Skeletal muscle tissue (tissue), 4 donors: Measurements from ENCODE around the gene CHPF. TPM values are rescaled to one million over a fixed set of nuclear protein-coding genes. Genes with fewer than 3 reads are reported as not detected.

Experiments used
- H3K27ac ChIP-seq: one replicate; pipeline ENCODE4 v1.7.0; 2013; ENCODE audit warnings: mild to moderate bottlenecking, low read depth, low read length, inconsistent platforms
- H3K27me3 ChIP-seq, 3 donors: one replicate each; pipeline ENCODE4 v1.7.0; 2013; ENCODE audit warnings: low read length in 3 of 3; ENCODE audit not compliant: control insufficient read depth in 3 of 3, insufficient read depth in 3 of 3
- H3K36me3 ChIP-seq, 3 donors: one replicate each; pipeline ENCODE4 v1.7.0; 2013; ENCODE audit warnings: low read length in 3 of 3; ENCODE audit not compliant: control insufficient read depth in 3 of 3, insufficient read depth in 3 of 3
- H3K4me1 ChIP-seq, 3 donors: one replicate each; pipeline ENCODE4 v1.7.0; 2013; ENCODE audit warnings: low read length in 3 of 3, mild to moderate bottlenecking in 3 of 3; ENCODE audit not compliant: control insufficient read depth in 3 of 3, insufficient read depth in 3 of 3
- H3K4me3 ChIP-seq, 3 donors: one replicate each; pipeline ENCODE4 v1.7.0; 2013; ENCODE audit warnings: low read length in 3 of 3
- H3K9ac ChIP-seq, 3 donors: one replicate each; pipeline ENCODE4 v1.7.0; 2013; ENCODE audit warnings: low read length in 3 of 3, mild to moderate bottlenecking in 3 of 3, moderate library complexity in 2 of 3, low read depth in 1 of 3
- H3K9me3 ChIP-seq, 3 donors: one replicate each; pipeline ENCODE4 v1.7.0; 2013; ENCODE audit warnings: low read length in 3 of 3; ENCODE audit not compliant: control insufficient read depth in 3 of 3
- total RNA-seq: library from RNA; depleted of rRNA; stranded (reverse); fragments of >200 nt; gene quantifications from one replicate; pipeline ENCODE4 v1.2.3, GENCODE V29; 2014
- donor health status: Osteomylitis.

The CHPF gene
- total RNA-seq, 1 donor from 2014 or later, result 33.4 TPM

DNA sequence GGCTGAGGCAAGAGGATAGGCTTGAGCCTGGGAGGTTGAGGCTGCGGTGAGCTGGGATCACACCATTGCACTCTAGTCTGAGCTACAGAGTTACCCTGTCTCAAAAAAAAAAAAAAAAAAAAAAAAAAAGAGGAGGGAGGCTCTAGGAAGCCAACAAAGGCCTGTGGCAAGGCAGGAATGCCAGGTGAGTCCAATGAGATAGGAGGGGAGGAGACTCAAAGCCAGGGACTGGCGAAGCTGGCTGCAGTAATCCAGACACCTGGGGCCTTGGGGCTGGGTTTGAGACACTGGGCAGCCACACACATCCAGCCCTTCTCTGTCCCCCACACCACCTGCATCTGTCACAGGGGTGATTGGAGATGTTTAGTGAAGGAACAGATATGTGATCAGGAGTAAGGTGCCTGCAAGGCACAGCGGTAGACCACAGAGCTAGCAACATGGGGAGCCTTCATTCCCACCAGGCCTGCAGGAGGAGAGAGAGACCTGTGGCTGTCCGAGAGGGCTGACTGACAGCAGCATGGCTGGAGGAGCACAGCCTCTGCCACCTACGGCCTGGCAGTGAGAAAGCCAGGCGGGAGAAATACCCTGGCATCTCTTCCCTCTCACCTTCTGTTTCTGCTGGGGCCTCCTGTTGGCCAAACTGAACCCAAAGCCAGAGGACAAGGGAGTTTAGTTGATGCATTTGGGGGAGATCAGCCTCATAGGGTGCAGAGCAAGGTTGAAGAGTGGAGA lies 9.5 kb downstream of the CHPF start:
- no peaks in the 10 kb centered on the region for H3K9me3 ChIP-seq
- peaks cover 0 to 6% (median 3%) of the 10 kb centered on the region in 3 donors for H3K36me3 ChIP-seq
- no peak overlapping the region for H3K9ac ChIP-seq
- H3K4me1 ChIP-seq, result peaks cover 4 to 11% (median 9%) of the 10 kb centered on the region in 3 donors
- H3K27ac ChIP-seq, result no peak overlapping the region
- peaks cover 12 to 23% (median 13%) of the 10 kb centered on the region in 3 donors for H3K27me3 ChIP-seq
- H3K4me3 ChIP-seq, result no peak overlapping the region

DNA sequence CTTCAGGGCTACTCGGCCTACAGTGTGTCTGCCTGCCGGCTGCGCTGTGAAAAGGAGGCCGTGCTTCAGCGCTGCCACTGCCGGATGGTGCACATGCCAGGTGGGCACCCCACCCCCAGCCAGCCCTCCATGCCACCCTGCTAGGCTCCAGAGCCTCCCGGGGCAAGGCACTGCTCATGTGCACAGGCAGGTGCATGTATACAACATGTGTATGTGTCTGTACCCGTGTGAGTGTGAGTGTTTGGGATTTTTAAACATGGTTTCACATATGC lies 11.3 kb downstream of the CHPF start:
- H3K9ac ChIP-seq, result no peak overlapping the region
- no peak overlapping the region for H3K27ac ChIP-seq
- H3K4me3 ChIP-seq, result no peak overlapping the region
- H3K9me3 ChIP-seq, result no peaks in the 10 kb centered on the region
- H3K27me3 ChIP-seq, result peaks cover 19 to 33% (median 22%) of the 10 kb centered on the region in 3 donors
- no peaks in the 10 kb centered on the region for H3K36me3 ChIP-seq
- peaks cover 4 to 11% (median 9%) of the 10 kb centered on the region in 3 donors for H3K4me1 ChIP-seq

DNA sequence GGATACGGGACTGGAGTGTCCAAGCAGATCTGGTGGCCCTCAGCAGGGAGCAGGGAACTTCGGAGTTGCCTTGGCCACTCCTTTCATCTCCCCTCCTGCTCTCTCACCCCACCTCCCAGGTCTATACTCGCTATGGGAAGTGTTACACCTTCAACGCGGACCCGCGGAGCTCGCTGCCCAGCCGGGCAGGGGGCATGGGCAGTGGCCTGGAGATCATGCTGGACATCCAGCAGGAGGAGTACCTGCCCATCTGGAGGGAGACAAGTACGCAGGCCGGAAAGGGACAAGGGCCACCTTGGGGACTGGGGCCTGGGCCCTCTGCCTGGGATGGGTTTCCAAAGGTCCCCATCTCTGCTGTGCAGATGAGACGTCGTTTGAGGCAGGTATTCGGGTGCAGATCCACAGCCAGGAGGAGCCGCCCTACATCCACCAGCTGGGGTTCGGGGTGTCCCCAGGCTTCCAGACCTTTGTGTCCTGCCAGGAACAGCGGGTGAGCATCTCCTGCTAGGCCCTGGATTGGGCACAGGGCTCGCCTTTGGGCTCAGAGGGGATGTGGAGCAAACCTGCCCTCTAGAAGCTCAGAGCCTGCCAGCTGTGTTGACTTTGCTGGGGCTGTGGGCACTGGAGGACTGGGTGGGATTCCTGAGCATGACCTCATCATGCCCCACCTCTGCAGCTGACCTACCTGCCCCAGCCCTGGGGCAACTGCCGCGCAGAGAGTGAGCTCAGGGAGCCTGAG lies 11.8 kb downstream of the CHPF start:
- Histone ChIP-seq H3K9me3 (no peaks in the 10 kb centered on the region), H3K27me3 (peaks cover 22 to 38% (median 27%) of the 10 kb centered on the region in 3 donors), H3K36me3 (no peaks in the 10 kb centered on the region), H3K4me3 (no peak overlapping the region), H3K4me1 (peaks cover 5 to 14% (median 12%) of the 10 kb centered on the region in 3 donors), H3K27ac (no peak overlapping the region), H3K9ac (no peak overlapping the region)

DNA sequence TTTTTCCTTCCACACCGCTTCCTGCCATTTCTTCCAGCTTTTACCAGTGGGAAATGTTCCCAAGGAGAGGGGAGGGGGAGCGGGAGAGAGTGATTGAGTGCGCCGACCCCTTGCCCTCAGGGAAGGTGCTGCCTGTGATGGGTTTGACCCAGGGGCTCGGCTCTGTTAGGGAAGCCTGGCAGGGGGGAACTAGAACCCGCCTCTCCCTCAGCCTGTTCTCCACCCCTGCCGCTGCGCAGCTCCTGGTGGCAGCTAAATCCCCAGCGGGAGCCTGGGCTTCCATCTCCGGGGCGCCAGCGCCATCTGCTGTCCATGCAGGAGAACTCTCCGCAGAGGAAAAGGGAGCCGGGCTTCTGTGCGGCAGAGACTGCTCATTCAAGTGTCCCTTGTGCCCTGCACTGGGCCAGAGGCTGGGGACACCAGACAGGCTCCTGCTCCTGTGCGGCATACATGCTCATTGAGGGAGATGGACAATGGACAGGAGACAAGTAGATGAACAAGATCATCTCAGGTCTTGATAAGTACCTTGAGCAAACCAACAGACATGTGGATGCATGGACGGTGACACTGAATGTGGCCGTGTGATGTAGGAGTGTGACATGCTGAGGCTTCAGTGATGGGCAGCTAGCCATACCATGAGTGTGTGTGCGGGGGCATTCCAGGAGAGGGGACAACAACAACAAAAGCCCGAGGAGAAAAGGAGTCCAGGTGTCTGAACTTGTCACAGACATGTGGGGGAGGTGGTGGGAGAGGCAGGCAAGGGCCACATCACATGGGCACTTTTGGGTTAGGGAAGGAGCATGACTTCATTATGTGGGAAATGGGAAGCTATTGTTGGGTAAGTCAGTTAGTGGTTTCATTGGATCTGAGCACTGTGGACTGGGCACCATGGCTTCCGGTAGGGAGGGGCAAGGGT lies 13.3 kb downstream of the CHPF start:
- Histone ChIP-seq H3K4me1 (peaks cover 7 to 17% (median 15%) of the 10 kb centered on the region in 3 donors), H3K27me3 (peaks cover 22 to 42% (median 35%) of the 10 kb centered on the region in 3 donors), H3K36me3 (no peaks in the 10 kb centered on the region), H3K9me3 (no peaks in the 10 kb centered on the region), H3K4me3 (peak overlapping the region in 2 of 3 donors; percentile 15 to 36), H3K9ac (peak overlapping the region in 2 of 3 donors; percentile 16 to 41), H3K27ac (no peak overlapping the region)

DNA sequence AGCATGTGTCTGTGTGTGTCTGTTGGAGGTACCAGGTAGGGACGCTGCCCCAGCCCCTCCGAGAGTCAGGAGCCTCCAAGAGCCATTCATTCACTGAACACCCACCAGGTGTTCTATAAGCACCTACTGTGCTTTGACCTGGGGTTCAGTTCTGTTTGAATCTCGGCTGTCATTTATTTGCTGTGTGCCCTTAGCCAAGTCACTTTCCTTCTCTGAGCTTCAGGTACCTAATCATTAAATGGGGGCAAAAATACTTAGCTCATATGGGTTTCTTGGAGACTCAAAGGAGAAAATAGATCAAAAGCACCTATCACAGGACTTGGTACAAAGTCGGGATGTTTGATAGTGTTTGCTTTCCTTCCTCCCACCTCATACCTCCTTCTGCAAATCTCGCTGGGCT lies 16.1 kb downstream of the CHPF start:
- no peak overlapping the region for H3K9ac ChIP-seq
- H3K9me3 ChIP-seq, result no peaks in the 10 kb centered on the region
- H3K4me3 ChIP-seq, result no peak overlapping the region
- H3K27me3 ChIP-seq, result peaks cover 39 to 57% (median 39%) of the 10 kb centered on the region in 3 donors
- no peaks in the 10 kb centered on the region for H3K36me3 ChIP-seq
- peaks cover 7 to 17% (median 15%) of the 10 kb centered on the region in 3 donors for H3K4me1 ChIP-seq
- no peak overlapping the region for H3K27ac ChIP-seq

DNA sequence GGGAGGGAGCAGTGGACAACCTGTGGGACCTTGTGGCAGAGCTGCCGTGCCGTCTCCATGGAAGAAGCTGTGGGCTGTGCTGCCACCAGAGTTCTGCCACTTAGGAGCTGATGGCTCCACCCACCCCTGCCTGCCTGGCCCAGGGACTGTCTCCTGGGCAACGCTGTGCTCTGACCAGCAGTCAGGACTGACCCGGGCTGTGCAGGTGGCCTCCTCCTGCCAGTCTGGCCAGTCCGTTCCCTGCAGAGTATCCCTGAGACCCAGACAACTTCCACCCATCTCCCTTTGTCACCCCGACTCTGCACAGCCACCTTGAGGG lies 16.6 kb downstream of the CHPF start:
- Histone ChIP-seq H3K36me3 (no peaks in the 10 kb centered on the region), H3K27ac (no peak overlapping the region), H3K9ac (no peak overlapping the region), H3K9me3 (no peaks in the 10 kb centered on the region), H3K4me3 (no peak overlapping the region), H3K4me1 (peaks cover 7 to 17% (median 15%) of the 10 kb centered on the region in 3 donors), H3K27me3 (peaks cover 35 to 53% (median 39%) of the 10 kb centered on the region in 3 donors)

DNA sequence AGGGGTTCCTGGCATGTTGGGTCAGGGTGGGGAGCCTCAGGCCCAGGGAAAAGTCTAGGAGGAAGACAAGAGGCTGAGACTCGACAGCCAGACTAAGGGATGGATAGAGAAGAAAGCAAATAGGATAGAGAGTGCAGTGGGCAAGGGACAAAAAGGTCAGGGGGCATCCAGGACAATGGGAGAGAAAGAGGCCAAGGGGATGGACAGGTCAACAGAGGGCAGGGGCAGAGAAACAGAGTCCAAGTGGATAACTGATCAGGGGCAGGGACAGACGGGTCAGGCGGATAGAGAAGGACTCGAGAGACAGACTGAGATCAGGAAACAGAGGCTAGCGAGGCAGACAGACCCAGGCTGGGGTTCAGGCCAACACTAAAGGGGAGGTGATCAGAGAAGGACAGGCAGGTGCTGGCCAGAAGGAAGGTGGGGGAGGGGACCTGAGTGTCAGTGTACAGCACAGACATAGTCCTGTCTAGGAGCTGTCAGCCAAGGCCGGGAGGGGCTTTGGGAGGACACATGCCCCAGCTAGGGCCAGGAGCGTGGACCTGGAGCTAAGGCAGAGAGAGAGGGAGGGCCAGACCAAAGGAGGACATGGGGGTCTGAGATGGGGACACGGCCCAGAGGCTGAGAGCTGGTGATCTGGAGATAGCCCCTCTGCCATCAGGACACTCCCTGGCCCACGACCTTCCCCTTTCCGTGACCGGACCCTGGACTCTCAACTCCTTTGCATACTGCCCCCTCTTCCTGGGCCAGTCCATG lies 17.1 kb downstream of the CHPF start:
- Histone ChIP-seq H3K4me3 (no peak overlapping the region), H3K9me3 (no peaks in the 10 kb centered on the region), H3K27me3 (peaks cover 40 to 54% (median 43%) of the 10 kb centered on the region in 3 donors), H3K9ac (no peak overlapping the region), H3K36me3 (no peaks in the 10 kb centered on the region), H3K4me1 (peaks cover 7 to 18% (median 15%) of the 10 kb centered on the region in 3 donors), H3K27ac (no peak overlapping the region)

DNA sequence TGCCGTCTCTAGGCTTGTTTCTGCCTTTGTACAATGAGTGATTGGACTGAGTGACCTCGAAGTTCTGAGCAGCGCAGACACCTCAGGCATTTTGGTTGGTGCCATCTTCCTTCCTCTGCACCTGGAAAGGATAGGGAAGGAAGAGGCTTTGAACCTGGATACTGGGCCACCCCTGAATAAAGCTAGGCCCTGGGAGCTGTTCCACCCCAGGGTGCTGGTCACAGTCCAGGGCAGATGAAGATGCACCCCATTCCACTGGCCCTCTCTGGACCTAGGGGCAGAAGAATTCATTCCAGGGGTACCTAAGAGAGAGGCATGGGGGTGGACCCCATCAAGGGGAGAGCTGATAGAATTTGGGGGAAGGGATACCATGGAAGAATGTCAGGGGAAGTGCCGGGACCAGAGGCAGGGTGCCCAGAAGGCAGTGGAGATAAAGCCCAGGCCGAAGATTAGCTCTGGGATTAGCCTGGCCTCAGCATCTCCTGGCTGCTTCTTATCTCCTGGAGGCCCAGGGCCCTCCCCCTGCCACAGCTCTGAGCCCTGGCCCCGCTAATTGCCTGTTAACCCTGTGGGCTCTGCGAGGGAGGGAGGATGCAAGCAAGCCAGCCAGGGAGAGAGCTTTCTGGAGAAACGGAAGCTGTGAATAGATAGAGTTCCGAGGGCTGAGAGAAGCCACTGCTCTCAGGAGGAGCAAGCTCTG lies 17.9 kb downstream of the CHPF start:
- Histone ChIP-seq H3K4me3 (no peak overlapping the region), H3K9ac (no peak overlapping the region), H3K27me3 (peaks cover 43 to 58% (median 43%) of the 10 kb centered on the region in 3 donors), H3K9me3 (no peaks in the 10 kb centered on the region), H3K27ac (no peak overlapping the region), H3K36me3 (no peaks in the 10 kb centered on the region), H3K4me1 (peaks cover 7 to 21% (median 18%) of the 10 kb centered on the region in 3 donors)

DNA sequence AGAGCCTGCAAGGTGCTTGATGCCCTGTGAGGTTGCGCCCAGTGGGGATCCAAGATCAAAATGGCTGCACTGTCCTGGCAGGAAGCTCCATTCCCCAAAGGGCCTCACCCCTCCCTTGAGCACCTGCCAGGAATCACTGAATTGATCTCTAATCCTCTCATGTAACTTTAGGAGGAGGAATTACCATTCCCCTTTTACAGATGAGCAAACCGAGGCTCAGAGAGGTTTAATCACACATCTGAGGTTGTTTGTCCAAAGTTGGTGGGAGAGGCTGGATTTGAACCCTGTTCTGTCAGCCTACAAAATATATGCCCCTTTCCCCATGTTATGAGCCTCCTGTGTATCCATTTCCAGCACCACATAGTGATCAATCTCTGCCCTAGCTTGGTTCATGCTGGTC lies 18.8 kb downstream of the CHPF start:
- H3K27me3 ChIP-seq, result peaks cover 43 to 58% (median 44%) of the 10 kb centered on the region in 3 donors
- peaks cover 4 to 15% (median 11%) of the 10 kb centered on the region in 3 donors for H3K4me1 ChIP-seq
- H3K27ac ChIP-seq, result no peak overlapping the region
- no peak overlapping the region for H3K4me3 ChIP-seq
- no peak overlapping the region for H3K9ac ChIP-seq
- no peaks in the 10 kb centered on the region for H3K9me3 ChIP-seq
- no peaks in the 10 kb centered on the region for H3K36me3 ChIP-seq
